Effector CD8-positive, alpha-beta T cell (primary cell): ENCODE results near the gene E2F8.
"Not testable (repeated sequence)": the region's sequence is repeated elsewhere in the genome, so short reads cannot be mapped to it uniquely, and the experiment has no call there.

Experiments used
- DNase-seq: peaks from one replicate; lab custom pipeline; 2025; lab: John Stamatoyannopoulos, UW
- total RNA-seq, 4 experiments: gene quantifications; one replicate each; lab custom pipeline; 2026; lab: John Stamatoyannopoulos, UW

E2F8 gene, protein sequence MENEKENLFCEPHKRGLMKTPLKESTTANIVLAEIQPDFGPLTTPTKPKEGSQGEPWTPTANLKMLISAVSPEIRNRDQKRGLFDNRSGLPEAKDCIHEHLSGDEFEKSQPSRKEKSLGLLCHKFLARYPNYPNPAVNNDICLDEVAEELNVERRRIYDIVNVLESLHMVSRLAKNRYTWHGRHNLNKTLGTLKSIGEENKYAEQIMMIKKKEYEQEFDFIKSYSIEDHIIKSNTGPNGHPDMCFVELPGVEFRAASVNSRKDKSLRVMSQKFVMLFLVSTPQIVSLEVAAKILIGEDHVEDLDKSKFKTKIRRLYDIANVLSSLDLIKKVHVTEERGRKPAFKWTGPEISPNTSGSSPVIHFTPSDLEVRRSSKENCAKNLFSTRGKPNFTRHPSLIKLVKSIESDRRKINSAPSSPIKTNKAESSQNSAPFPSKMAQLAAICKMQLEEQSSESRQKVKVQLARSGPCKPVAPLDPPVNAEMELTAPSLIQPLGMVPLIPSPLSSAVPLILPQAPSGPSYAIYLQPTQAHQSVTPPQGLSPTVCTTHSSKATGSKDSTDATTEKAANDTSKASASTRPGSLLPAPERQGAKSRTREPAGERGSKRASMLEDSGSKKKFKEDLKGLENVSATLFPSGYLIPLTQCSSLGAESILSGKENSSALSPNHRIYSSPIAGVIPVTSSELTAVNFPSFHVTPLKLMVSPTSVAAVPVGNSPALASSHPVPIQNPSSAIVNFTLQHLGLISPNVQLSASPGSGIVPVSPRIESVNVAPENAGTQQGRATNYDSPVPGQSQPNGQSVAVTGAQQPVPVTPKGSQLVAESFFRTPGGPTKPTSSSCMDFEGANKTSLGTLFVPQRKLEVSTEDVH
- total RNA-seq = 0 to 0.36 (median 0.13) reads per million in 4 experiments

DNA sequence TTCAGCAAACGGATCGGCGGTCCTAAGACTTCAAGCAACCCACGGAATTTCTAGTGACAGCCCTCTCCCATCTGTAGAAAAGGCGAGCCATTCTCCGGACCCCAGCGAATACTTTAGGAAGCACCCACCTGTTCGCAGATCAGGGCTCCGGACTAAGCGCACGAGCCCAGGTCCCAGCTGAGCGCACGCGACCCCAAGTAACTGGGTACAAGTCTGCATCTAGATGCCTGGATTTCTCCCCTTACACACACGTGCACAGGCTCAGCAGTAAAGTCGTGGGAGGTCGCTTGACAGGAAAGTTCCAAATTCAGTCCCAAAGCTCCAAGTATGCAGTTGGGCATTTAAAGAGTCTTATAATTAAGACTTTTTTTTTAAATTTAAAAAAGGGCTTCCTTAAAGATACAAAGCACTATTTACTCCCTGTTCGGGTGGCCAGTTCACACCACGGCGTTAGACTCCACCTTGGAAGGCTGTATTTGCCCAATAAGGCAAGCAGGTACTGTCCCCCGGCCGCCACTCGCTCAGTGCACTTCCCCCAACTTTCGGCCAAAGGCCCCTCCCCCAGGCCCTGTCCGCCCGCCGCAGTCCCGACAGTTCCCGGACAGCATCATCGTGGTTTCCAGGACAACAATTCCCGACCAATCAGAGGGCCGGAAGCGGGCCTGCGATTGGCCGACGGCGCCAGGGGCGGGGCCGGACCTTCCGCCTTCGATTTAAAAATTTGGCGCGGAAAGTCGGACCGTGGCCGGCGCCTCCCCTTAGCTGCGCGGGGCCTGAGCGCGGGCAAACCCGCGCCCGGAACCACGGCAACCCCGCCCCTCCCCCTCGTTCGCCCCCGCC is at the start of gene E2F8:
Gene E2F8 (minus strand): TSS at position 526 of the 840 bp plus-strand sequence. CDS start 824 bp downstream, outside the sequence.
- peak; percentile 49 for DNase-seq

DNA sequence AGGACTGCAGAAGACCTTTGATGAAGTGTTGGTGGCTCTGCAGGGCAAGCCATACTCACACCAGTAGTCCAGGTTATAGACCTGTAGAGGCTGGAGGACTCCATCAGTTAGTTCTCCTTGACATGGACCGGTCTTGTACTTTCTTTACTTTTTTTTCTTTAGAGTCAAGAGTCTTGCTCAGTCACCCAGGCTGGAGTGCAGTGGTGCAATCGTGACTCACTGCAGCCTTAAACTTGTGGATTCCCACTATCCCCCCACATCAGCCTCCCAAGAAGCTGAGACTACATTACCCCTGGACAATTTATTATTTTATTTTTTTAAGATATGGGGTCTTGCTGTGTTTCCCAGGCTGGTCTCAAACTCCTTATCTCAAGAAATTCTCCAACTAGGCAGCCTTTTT is 49.6 kb upstream of the E2F8 start:
- DNase-seq = no peak

DNA sequence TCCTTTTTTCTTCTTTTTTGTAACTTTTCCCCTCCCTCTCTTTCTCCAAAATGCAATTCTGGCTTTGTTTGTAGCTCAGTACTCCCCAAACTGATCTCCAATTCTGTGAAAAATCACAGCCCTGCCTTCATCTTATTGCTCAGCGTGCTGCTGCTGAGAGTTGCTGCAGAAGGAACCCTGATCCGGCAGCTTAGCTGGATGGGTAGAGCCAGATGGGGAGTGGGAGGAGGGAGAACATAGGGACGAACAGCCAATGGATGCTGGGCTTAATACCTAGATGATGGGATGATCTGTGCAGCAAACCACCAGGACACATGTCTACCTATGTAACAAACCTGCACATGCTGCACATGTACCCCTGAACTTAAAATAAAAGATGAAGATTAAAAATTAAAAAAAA is 47.5 kb upstream of the E2F8 start:
- no peak for DNase-seq

DNA sequence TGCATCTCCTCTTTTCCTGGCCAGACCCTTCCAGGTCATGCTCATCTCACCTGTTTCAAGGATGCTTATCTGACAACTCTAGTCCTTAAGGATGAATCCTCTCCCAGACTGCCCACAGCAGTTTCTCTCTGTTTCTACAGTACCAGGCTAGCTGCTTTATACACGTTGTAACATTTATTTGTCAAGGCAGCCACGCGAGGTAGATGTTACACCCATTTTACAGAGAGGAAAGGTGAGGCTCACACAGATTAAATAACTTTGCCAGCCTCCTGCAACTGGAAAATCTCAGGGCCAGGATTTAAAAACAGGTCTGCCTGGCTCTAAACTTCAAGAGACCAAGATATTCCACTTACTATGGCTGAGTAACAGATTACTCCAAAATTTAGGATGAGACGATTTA is 45.7 kb upstream of the E2F8 start:
- DNase-seq = no peak

DNA sequence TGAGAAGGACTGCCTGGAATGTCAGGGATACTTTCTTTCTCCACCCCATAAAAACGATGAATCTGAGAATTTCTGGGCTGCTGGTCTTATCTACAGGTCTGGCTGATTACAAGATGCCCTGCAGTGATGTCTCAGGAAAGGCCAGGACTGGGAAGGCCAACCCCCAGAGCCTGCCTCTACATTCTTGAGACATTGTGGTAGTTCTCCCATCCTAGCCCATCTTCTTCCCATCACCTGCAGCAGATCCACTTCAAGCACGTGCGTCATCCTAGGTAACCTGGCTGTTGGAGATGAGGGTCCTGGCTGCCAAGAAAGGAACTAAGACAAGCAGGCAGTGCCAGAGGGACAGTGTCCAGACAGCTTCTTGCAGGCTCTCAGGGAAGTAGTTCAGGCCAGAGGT is 44.1 kb upstream of the E2F8 start:
- no peak for DNase-seq

DNA sequence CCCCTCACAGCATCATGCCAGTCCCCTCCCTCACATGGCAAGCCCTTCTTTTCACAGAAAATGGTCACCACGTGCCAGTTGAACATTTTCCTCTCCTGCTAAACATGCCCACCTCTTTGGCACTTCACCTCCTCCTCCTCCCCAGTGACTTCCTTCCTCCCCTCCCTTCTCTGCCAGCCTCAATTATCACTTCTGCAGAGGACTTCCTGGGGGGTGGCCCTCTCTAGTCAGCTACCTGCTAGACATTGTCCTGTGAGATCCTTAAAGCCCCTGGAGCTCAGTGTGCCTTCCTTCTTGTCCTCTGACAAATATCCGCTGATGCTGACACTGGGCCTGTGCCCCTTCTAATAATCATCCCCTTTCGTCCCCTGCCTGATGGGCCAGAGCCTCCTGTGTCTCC is 43.2 kb upstream of the E2F8 start:
- no peak for DNase-seq

DNA sequence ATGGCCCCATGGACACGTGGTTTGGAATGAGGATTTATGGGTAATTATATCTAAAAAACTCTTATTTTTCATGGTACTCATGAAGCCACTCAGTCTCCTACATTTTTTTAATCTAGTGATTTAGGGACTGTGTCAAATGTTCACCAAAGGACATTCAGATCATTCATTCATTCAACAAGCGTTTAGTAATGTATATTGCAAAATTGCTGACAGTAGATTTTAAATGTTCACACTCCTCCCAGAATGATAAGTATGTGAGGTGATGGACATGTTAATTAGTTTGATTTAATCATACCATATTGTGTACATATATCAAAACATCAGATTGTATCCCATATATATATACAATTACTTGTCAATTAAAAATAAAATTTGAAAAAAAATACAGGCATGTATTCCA is 40.8 kb upstream of the E2F8 start:
- DNase-seq = no peak

DNA sequence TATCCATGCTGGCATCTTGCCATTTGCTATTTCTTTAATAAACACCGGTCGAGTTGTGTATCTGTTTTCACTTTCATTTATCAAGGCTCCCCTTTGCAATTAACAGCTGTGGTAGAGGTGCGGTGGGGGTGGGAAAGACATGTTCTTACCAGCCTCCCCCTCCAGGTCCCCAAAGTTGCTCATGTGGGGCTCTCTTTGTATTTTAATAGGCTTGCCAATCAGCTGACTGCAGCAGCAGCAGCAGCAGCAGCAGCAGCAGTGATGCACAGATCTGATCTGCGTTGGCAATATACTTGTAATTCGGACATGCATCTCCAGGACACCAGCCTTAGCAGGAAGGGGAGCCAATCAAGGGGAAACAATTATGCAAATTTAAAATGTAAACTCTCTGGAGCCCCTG is 40.3 kb upstream of the E2F8 start:
- no peak for DNase-seq

DNA sequence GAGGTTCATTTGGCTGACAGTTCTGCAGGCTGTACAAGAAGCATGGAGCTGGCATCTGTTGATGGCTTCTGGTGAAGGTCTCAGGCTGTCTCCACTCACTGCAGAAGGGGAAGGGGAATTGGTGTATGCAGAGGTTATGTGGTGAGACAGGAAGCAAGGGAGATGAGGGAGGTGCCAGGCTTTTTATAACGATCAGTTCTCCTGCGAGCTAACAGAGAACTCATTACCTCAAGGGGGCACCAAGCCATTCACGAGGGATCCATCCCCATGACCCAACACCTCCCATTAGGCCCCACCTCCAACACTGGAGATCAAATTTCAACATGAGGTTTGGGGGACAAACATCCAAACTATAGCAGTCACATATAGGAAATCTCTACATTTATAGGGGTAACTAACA is 38.7 kb upstream of the E2F8 start:
- no peak for DNase-seq

DNA sequence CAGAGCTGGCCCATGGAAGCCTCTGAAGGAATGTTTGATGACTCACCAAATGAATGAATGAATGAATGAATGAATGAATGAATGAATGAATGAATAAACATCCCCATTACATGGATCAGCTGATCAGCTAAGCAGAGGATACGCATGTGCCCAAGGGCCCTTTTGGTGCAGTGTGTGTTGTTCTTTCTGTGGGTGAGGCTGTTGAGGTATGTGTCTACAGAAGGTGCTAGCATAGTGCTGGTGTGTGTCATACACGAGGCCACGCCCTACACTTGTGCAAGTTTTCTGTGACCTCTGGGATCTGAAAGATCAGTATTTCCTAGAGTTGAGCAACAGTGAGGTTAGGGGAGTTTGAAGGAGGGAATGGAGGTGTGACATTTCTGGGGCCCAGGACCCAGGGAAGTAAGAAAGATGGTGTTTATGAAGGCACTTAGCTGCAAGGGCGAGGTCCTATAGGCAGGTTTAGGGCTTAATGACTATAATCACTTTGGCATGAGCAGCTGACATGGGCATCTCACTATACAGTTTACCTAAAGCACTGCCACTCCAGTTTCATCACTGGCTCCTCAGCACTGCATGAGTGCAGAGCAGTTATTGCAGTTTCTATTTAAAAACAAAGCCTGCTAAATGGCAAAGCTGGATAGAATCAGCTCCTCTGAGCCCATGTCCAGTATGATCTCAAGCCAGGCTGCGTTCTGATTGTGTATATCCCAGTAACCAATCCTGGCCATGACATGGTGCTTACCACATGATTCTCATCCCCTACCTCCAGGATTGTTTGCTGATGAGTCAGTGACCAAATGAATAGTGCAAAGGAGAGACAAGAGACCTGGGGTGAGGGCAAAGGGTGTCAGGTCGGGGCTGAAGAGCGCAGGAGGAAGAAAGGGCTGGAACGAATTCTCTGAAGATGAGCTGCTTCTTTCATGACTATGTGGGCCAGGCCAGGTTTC is 36.4 kb upstream of the E2F8 start:
- DNase-seq = no peak

DNA sequence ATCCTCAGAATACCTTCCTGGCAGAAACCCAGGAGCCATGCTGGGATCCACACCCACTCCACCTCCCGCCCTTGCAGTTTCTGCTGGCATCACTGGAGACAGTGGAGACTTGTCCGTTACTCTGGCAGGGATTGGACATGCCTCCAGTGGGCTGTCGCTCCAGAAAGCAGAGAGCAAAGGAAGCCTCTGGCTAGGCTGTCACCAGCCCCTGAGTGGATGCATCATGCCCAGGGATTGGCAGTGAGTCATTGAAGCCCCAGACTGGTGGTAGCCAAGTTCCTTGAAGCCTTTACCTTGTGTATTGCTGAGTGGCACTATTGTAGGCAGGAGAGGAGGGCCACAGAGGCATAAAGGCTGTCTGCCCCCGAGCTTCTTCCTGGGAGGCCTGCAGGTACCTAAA is 34.8 kb upstream of the E2F8 start:
- DNase-seq = no peak

DNA sequence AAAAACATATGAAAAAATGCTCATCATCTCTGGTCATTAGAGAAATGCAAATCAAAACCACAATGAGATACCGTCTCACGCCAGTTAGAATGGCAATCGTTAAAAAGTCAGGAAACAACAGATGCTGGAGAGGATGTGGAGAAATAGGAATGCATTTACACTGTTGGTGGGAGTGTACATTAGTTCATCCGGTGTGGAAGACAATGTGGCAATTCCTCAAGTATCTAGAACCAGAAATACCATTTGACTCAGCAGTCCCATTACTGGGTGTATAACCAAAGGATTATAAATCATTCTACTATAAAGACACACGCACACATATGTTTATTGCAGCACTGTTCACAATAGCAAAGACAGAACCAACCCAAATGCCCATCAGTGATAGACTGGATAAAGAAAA is 32.5 kb upstream of the E2F8 start:
- DNase-seq = not testable (repeated sequence)

DNA sequence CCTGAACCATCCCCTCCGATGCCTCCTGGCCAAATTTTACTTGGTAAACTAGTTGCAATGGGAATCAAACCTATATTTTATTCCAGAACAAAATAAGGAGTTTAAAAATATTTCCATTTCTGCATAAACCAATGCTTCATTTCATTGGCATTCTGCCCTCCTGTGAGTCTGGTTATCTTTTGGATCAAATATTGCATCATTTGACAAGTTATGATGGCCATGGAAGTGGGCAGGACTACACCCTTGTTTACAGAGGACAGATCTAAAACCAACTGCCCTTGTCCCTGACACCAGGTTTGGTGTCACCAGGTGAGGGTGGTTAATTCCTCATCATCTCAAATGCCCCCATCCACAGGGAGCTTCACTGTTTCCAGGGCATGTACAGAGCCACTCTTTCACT is 28.2 kb upstream of the E2F8 start:
- no peak for DNase-seq

DNA sequence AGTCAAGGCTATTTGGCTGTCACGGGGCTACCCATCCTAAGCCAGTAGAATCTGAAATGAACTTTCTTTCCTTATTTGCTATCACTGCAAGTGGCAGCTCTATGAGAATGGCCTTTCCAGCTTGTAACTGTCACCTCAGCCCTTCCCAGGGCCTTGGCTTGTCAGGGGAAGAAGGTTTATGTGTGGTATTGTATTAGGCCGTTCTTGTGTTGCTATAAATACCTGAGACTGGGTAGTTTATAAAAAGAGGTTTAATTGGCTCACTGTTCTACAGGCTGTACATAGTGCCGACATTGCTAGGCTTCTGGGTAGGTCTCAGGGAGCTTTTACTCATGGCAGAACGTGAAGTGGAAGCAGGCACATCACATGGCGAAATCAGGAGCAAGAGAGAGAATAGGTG is 26.8 kb upstream of the E2F8 start:
- DNase-seq = no peak

DNA sequence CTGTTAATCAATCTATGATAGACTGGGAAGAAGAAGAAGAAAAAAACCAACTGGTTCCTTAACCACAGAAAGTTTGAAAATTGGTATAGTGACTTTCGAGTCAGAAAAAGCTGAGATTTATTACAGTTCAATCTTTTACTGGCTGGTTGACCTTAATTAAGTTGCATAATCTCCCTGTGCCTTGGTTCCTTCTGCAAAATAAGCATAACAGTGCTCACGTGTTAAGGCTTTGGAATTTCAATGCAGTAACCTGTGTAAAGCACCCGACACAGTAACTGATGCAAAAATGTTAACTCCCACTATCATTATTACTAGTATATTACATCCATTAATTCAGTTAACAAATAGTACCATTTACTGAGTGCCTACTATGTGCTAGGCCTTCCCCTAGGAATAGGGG is 22.6 kb upstream of the E2F8 start:
- no peak for DNase-seq

DNA sequence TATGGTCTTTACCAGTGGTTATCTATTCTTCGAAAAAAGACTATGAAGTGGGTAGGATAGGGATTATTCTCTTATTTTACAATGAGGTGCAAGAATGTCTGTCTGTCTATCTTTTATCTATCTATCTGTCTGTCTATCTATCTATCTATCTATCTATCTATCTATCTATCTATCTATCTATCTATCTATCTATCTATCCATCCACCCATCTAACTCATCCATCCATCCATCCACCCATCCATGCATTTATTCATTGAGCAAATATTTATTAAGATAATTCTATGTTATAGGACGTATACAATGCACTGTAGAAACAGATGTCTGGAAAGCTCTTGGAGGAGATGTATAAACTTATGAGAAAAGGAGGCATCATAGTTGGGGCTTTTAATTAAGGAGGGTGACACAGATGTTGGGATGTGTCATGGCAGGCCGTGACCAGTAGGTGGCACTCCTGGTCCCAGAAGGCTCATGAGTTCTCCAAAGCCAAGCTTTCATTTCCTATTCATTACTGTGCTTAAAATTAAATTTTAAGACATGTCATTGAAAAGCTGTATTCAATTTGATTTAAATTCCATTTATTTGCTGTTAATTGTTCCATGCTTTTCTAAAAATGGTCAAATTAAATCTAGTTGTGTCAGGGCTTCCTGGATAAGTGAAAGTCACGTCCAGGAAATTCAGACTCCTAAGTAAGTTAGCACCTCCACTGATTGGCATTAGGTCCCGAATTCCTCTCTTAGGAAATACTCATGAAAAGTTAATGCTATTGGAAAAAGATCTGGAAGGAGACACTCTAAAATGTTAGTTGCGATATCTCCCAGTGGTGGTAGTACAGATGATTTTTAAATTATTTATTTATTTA is 19.0 kb upstream of the E2F8 start:
- DNase-seq = peak; percentile 24

DNA sequence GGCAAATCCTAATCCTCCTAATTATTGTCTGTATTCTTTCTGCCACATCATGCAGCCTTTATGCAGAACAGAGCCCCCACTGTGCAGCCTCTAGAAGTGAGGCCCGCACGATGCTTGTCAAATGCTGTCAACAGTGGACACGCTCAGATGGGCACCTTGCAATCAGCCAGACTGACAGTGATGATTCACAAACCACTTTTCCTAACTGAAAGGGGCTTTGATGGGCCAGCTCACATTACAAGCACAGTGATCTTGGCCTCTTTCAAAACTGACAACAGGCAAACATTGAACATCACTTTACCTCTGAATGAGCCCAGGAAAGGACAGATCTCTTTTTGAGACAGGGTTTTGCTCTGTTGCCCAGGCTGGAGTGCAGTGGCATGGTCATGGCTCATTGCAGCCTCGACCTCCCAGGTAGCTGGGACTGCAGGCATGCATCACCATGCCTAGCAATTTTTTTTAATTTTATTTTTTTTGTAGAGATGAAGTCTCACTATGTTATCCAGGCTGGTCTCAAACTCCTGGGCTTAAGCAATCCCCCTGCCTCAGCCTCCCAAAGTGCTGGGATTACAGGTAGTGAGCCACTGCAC is 18.0 kb upstream of the E2F8 start:
- no peak for DNase-seq

DNA sequence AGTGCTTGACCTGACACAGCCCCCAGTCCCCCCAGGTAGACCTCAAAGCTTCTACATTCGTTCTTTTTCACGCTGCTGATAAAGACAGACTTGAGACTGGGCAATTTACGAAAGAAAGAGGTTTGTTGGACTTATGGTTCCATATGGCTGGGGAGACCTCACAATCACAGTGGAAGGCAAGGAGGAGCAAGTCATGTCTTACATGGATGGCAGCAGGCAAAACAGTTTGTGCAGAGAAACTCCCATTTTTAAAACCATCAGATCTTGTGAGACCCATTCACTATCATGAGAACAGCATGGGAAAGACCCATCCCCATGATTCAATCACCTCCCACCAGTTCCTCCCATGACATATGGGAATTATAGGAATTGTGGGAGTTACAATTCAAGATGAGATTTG is 13.7 kb upstream of the E2F8 start:
- not testable (repeated sequence) for DNase-seq

DNA sequence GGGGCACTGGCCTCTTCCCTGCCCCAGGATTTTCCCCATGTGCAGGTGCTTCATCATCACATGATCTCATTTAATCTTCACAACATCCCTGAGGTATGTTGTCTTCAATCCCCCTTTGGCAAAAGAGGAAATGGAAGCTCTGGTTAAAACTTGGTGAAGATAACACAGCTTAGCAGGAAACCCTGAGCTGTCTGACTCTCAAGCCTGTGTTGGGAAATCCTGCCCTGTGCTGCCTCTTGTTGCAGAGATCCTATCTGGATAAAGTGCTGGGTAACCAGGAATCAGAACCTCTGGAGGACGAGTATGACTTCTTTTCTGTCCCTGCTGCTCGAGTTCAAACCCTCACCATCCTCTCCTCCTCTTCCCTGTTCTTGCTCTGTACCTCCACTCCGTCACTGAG is 13.1 kb upstream of the E2F8 start:
- DNase-seq = no peak
